ENCODE measurements around the gene SHTN1.

SHTN1 gene

DNA sequence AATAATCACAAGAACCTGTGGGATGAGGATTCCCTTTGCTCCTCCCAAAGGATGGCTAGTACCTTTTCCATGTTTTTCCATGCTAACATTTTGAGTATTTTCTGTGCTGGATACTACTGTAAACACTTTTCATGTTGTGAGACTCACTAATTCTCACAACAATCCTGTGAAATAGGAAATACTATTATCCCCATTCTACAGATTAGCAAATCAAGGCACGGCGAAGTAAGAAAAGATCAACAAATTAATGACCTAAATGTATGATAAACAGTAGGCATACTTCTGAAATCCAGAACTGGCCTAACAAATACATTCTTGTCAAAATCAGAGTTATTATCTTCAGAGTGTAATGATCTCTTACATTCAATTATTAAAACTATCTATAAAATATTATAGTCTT is 86.4 kb downstream of the SHTN1 start:
- DNase-seq (ENCODE audit: low read depth, low spot score) = no peak

DNA sequence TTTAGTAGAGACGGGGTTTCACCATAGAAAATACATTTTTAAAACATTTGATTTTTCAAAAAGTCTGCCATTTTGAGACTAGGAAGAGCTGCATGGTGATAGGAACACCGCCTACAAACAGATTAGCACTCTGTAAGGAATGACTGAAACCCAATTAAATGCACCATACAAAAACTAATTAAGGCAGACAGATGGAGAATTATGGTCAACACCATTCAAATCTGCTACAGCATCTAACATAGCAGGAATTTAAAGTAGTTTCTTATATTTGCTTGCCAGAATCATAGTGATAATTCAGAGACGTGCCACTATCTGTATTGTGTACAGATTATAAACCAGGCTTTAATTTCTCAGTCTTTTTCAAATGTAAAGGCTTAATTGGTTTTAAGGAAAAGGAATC is 87.5 kb downstream of the SHTN1 start:
- DNase-seq (ENCODE audit: low read depth, low spot score) = no peak

DNA sequence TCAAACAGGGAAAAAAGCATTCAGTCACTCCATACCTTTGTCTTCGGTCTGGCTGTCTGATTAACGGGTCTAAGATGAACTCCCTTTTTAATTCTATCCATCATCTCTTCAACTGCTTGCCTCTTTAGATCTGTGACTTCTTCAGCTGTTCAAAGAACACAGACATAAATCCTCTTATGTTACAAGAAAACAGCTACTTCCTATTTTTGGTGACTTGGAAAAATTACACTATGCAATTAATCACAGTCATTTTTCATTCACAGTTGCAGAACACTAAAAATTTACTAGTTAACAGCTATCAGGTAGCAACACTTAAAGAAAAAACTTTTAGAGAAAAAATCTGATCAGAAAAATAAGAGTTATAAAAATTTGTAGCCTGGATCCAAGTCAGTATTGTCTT is 89.6 kb downstream of the SHTN1 start:
- DNase-seq (ENCODE audit: low read depth, low spot score) = no peak

DNA sequence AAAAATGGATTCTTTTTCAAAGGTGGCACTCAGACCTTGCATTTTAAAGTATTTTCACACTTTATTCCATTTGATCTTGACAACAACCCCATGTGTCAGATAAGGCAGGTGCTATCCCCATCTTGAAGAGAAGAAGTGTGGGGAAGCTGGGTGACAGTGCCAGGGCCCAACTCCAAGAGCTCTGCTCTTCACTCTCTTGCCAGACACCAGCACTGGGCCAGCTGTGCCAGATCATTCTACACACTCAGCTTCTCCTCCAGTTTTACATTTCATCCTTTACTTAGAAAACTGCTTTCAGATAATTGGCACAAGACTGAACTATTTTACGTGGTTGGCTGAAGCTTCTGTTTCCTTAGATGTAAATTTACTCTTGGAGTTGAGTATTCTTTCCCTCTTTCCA is 91.3 kb downstream of the SHTN1 start:
- no peak for DNase-seq (ENCODE audit: low read depth, low spot score)

DNA sequence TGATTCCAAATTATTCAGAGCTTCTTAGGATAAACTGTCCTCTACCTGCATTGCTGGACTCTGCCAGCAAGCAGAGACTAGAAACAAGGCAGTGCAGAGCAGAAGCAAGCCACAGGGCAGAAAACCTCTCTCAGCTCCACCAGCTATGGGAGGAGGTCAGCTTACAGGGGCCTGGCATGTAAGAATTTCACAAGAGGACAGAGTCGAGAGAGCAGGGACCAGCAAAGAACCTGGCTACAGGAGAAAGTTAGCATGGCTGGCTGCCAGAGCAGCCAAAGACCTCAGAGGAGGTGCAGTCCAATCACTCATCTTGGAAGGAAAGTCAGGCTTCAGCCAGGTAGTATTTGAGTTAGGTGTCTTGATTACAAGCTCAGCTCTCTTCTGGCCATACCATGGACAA is 92.8 kb downstream of the SHTN1 start:
- DNase-seq (ENCODE audit: low read depth, low spot score) = peak; percentile 19

DNA sequence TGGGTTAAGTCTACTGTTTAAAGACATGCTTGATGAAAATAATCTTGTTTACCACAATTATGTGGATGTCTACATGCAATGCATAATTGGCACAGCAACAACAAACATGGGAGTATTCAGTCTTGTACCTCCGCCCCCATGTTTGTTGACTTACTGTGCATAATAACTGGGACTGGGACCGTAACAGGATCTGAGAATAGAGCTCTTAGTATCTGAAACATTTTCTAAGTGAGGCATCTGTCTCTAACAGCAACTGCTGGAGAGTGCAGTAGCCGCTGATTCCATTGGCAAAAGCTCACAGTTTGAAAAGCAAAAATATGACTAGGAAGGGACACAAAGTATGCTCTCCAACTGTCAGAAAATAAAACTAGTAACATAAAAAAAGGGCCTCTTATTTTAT is 94.1 kb downstream of the SHTN1 start:
- DNase-seq (ENCODE audit: low read depth, low spot score) = no peak

DNA sequence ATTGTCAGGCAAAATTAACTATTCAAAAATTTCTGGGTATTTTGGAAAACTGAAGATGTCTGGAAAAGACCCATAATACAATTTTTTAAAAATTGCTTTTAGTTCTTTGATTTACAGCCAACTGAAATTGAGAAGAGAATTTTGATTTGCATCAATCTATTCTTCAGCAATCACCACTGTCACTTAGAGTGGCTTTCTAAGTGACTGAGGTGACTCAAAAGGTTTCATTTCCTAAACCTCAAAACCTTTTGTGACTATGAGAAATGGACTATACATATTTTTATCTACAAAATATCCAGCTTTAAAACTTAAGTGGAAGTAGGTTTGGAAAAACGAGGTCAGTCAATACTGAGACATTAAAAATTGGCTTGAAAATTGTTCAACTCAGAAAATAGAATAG is 95.7 kb downstream of the SHTN1 start:
- DNase-seq (ENCODE audit: low read depth, low spot score) = no peak

DNA sequence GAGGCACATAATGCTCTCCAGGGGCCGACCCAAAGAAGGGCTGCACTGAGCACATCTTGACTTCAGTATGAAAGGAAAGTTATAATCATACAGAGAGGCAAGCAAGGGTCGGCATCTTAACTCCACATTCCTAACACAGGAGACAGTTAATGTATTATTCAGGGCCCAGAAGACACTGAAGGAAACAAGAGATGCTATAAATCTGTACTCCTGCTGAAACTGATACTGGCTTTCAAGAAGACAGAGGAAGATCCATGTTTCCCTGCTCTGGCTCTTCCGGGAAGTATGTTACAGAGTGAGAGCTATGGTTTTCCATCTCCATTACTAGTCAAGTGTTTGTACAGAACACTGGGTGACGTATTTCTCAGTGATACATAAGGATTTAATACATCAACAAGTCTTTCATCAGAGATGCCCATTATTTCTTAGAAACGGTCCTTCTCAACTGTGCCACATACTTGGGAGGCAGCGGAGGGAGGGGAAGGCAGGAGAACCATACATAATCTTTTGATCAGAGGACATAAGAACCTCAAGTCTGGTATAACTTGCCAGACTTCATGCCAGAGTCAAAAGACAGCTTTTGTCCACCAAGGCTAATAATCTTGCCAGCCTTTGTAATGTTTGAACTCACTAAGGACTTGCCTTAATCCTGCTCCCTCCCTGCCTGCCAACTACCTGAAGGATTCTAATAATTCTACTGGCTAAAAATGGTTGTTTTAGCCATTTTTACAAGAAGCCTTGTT is 97.6 kb downstream of the SHTN1 start:
- no peak for DNase-seq (ENCODE audit: low read depth, low spot score)

DNA sequence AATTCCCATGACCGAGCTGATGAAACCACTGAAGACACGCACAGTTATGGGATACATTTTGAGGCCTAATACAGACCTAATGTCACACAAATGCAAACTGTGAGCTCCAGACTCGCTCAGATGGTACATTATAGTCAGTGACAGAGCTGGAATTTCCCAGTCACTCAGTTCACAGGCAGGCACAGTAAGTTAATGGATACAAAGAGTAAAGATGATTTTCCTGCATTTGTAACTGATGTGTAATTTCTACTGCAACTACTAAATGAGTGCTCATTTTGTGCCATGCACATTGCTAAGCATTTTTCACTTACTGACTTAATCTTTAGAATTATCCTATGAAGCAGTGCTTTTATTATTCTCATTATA is 99.2 kb downstream of the SHTN1 start:
- DNase-seq (ENCODE audit: low read depth, low spot score) = no peak

DNA sequence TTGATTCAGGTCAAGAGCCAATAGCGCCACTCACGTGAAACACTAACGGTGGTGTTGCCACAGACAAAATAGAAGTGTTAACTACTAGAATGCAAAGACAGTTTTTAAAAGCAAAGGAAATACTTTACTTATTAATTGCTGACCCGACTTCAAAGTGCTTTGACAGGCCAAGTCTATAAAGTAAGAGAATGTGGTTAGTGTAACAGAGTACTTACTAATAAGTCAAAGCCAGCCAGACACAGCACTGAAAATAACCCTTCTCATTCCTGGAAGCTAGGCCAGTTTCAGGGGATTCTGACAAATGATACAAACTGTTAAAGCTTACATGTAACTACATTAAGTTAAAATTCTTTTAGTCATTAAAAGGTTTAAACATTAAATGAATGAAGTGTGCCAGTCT is 105.4 kb downstream of the SHTN1 start:
- DNase-seq (ENCODE audit: low read depth, low spot score) = no peak

DNA sequence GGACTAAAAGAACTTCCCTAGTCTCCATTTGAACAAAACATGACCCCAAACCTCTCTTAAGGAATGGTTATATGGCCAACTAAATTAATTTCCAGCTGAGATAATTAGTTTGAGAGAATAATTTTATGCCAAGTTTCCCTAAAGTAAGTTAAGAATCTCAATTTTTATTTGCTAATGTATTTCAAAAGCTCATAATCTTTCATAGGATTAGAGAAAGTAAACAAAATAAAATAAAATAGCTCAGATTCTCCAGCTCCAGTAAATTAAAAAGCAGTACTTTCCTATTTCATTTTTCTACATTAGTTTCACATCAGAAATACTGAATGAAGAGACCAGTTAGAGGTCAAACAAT is 111.3 kb downstream of the SHTN1 start:
- DNase-seq (ENCODE audit: low read depth, low spot score) = no peak

DNA sequence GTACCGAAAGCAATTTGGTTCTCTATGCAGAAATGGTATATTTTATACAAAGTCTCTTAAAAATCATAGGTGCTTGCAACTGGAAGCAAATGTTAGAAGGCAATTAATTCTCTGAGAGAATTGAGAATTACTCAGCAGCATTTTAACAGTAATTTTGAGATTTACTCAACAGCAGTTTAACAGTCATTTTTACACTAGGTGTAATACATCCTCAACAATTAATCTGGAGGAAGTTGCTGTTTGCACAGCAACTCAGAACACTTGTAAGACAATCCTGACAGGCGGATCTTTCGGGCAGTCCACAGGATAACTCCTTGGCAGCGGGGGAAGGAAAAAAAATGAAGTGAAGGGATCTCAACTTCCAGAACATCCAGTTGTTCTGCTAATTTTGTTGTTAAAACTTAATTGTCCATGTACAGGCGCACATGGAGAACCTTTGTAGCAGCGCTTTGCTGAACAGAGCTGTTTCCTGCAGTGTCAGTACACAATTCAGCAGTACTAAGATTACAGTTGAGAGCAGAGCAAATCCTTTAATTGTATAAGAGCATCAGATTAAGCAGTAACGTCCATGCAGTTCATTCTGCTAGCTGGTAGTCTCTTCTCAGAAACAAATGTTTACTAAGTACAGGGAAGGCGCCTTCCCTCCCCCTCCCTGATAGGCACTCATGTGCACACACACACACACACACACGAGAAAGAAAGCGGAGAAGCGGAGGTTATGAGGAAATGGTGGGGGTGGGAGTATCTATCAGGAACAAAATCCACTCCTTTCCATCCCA is 111.9 kb downstream of the SHTN1 start:
- no peak for DNase-seq (ENCODE audit: low read depth, low spot score)

DNA sequence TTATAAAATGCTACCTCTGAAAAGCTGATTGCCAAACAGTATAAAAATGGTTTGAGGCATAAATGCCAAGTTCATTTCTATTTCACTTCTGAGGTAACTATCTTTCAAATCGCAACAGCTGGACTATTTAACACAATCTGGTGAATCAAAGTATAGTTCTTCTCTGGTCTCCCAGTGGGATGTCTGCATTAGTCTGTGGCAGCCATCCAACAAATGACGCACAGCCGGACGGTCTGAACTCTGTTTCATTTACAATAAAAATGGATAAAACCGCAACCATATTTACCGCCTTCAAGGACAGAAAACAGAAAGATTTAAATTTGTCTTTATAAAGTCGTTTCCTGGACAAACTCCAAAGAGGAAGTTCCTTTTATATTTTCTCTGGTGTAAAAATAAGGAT is 113.8 kb downstream of the SHTN1 start:
- DNase-seq (ENCODE audit: low read depth, low spot score) = no peak

DNA sequence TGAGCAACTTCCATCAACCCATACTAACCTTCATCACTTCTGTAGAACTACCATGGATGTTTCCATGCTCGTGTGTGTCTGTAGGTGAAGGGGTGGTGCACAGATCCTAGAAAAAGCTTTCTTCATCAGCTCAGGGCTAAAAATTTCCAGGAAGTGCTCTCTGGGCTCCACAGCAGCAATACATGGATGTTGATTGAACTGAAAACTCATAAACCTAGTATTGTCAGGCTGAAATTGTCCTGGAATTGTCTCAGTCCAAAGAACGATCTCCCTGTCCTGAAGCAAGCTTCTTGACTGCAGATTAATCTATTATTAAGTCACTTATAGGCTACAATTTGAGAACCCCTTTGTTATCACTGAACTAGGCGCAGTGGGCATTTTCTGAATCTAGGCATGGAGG is 115.9 kb downstream of the SHTN1 start:
- no peak for DNase-seq (ENCODE audit: low read depth, low spot score)

DNA sequence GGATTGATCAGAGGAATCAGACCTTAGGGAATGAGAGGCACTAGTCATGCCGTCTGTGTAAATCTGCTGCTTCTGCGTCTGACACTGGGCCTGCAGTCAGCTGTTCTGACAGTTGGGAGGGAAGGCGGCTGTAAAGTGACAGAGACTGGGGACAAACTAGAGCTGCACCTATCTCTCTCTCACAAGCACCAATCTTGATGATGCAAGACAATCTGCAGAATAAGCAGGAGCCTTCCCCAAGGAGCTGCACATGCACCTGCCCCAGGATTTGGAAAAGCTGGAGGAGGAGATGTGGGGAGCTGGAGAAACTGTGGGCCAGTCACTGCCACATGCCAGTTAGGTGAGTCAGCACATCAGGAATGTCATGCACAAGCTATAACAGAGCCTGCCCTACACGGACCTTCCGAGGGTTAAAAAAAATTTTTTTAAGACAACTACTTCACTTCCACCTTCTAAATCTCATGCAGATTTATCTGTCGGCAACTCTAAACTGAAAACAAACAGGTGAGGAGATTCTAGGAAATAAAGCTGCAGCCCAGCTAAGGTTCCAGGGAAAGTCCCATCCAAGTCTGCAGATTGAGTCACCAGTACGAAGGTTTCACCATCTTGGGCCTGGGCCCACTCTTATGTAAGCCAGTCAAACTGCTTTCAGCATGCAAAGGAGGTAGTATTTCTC is 116.5 kb downstream of the SHTN1 start:
- DNase-seq (ENCODE audit: low read depth, low spot score) = peak; percentile 74

DNA sequence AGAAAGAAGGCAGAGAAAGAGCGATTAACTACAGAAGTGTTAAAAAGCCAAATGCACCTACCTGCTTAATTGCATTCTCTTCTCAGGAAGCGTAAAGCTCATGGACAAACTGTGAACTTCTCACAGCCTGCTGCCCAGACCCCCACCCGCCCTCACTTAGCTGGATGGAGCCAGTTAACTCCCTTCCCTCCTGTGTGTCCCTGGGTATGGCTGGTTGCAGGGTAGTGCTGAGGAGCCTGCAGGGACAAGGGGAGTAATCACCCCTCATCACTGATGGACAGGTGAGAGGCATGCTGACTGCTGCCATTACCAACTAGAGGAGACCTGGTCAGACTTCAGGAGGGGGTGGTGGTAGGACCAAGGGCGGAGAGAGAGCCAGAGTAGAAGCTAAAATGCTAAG is 118.2 kb downstream of the SHTN1 start:
- no peak for DNase-seq (ENCODE audit: low read depth, low spot score)

DNA sequence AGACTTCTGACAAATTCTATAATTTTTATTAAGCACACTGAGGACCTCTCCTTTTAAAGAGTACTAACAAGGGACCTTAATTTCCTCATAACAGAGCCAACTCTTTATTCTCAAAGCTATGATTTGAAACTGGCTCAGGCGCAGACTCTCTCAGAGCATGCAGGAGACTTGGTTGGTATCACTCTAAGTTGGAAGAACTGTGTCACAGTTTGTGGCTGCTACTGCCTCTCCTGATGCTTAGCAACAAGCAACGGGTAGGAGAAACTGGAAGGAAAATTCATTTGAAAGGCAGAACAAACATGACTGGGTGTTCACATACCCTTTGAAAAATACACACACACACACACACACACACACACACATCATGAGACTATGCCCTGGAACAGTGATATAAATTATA is 122.3 kb downstream of the SHTN1 start:
- DNase-seq (ENCODE audit: low read depth, low spot score) = no peak

DNA sequence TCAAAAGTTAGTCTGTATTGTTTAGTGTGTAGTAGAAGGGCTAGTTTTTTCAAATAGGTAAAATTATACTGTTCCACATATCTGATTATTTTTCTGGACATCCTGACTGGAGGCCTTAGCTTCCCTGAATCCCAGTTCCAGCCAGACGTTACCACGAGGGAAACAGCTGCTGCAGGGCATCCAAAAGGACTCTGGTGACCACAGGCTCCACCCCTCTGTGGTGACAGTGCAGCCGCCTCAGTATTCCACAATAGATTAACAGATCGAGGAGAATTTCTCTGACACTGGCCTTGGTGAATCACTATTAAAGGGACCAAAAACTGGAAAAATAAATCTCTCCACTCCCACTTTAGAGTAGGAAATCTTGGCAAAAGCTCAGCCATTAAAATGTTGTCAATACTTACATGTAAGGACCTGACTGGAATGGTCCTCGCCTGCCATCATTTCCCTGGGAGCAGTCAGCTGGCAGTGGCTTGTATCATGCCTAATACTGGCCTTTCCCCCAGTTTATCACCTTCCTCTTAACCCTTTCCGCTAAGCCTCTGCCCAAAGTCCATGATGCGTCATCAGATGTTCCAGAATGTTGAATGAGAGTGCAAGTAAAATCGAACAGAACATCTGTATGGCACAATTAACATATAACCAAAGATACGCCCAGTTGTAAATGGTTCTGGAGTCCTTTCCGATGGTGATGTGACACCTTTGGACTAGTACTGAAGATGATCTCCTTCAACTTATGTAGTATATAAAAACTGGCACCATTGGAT is 124.1 kb downstream of the SHTN1 start:
- DNase-seq (ENCODE audit: low read depth, low spot score) = no peak

DNA sequence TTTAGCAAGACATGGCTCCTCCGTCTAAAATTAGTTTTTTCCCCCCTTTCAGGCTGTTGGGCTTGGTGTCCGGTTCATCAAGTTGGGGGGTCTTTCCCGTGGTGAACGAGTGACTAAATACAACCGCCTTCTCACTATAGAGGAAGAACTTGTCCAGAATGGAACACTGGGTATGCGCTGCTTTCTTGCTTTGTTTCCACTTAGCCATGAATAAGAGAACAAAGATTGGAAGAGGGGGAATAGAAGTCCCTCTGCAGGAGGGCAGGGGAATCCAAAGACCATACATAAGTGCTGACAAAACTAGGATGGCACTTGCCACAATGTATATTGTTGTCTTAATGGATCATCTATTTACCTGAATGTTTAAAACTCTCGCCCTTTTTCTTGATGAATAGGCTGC is 125.2 kb downstream of the SHTN1 start:
- DNase-seq (ENCODE audit: low read depth, low spot score) = no peak

DNA sequence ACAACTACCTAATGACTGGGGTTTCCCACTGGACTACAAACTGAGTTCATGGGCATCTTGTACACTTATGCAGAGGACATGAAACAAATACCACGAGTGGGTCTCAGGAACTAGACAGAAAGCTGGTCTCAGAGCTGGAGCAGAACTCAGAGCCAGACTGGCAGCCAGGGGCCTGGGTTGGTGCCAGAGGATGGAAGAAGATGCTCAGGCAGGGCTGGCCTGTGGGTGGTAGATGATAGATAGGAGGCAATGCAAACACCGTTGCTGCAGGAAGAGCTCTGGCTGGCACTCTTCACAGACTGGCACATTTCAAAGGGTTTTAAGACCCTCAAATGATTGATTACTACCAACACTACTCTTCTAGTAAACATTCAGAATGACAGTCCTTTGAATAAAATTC is 126.9 kb downstream of the SHTN1 start:
- no peak for DNase-seq (ENCODE audit: low read depth, low spot score)

DNA sequence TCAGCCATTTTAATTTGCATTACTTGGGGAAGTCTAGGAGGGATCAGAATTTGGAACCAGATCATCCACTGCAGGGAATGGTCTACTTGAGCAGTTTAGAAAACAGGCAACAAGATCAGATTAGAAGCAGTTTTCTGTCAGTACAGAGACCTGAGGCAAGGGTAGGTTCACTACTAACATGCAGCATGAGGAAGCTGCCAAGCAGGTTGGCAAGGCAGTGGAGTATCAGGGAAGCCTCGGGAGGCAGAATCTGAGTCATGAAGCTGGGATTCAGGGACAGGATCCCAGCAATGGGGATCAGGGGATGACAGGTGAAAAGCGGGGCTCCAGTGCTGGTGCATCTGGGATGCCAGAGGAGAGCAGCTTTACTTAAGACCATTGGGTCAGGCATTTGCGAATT is 127.6 kb downstream of the SHTN1 start:
- no peak for DNase-seq (ENCODE audit: low read depth, low spot score)

DNA sequence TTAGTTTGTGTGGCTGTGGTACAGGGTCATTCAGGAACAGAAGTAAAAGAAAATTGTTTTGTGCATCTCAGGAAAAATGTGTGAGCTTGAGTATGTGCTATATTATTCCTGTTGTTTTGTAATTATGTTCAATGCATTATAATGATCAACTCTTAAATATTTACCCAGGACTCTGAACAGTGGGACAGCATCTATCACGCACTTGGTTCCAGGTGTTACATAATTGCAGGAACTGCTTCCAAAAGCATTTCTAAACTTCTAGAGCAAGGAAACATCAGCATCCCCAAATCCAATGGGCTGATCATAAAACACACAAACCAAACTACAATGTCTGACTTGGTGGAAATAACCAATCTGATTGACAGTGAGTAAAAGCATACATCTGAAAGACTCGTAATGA is 129.1 kb downstream of the SHTN1 start:
- DNase-seq (ENCODE audit: low read depth, low spot score) = no peak
